ENCODE results near the gene KNDC1.

DNA sequence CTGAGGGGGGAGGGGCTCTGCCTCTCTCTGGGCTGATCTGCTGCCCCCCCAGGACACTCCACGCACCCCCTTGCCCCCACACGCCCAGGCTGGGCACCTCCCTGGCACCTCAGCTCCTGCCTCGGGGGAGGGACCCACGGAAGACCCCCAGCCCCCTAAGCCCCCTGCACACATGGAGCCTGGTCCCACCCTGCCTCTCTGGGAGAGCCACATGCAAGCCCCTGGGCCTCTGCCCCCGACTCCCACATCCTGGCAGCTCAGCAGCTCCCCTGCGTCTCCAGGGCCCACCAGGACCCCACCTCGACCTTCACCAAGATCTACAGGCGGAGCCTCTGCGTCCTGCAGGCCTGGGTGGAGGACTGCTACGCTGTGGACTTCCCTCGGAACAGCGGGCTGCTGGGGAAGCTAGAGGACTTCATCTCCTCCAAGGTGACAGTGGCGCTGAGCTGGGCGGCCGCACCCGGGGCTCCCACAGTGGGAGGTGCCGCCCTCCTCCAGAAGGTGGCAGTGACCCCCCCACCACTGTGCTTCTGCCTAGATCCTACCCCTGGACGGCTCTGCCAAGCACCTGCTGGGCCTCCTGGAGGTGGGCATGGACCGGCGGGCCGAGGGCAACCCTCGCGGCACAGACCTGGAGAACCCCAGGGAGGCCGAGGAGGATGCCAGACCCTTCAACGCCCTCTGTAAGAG, 51.3 kb downstream of the KNDC1 start:
- no peak for TF ChIP-seq FOXM1 (IDR thresholded peaks at IDR 0.05; ENCODE audit: borderline replicate concordance)
- TF ChIP-seq LEF1 (IDR thresholded peaks at IDR 0.05; ENCODE audit: borderline replicate concordance) = no peak
- TF ChIP-seq SP1 (IDR thresholded peaks at IDR 0.05) = no peak
- no peak for TF ChIP-seq ELF4 (IDR thresholded peaks at IDR 0.05)
- no peak for TF ChIP-seq ZNF384 (IDR thresholded peaks at IDR 0.05)
- TF ChIP-seq FOXK2 (IDR thresholded peaks at IDR 0.05) = no peak
- TF ChIP-seq SUZ12 (IDR thresholded peaks at IDR 0.05) = no peak
- TF ChIP-seq HDGF (IDR thresholded peaks at IDR 0.05; ENCODE audit: borderline replicate concordance) = no peak
- TF ChIP-seq FOXA1 (IDR thresholded peaks at IDR 0.05) = no peak
- no peak for TF ChIP-seq ARNT (IDR thresholded peaks at IDR 0.05)
- TF ChIP-seq NFRKB (IDR thresholded peaks at IDR 0.05) = no peak
- no peak for TF ChIP-seq TARDBP (IDR thresholded peaks at IDR 0.05)
- no peak for TF ChIP-seq CTBP1 (IDR thresholded peaks at IDR 0.05; ENCODE audit: borderline replicate concordance)
- no peak for TF ChIP-seq BHLHE40 (IDR thresholded peaks at IDR 0.05; ENCODE audit: borderline replicate concordance)

Data from HEK293T (cell line).